GM21786 (cell line): ENCODE data around the gene ZNF331.

ENCODE experiments used
- ATAC-seq: cut with Tn5 transposase; IDR thresholded peaks from one replicate; pipeline ENCODE4 v1.9.1; 2021; ENCODE audit not compliant: unreplicated experiment

Gene ZNF331

GRCh38 chr19:53626486-53626885, 88.5 kb downstream of the ZNF331 start:
- no peak for ATAC-seq

- no peak for ATAC-seq
Observed at GRCh38 chr19:53626976-53627375, 89.0 kb downstream of the ZNF331 start.
